Measurements from ENCODE around the gene SUPV3L1.

DNA sequence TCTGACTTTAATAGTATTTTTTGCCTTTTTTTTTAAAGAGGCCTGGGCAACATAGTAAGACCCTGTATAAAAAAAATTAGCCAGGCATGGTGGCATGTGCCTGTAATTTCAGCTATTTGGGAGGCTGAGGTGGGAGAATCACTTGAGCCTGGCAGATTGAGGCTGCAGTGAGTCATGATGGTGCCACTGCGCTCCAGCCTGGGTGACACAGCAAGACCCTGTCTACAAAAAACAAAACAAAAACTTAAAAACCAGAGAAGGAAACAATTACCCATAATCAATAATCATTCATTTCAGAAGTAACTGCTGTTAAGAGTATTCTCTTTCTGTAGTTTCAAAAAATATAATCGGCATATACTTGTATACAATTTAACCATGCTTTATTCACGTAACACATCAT lies 28.1 kb upstream of the SUPV3L1 start:
- TF ChIP-seq, protein P1, sequence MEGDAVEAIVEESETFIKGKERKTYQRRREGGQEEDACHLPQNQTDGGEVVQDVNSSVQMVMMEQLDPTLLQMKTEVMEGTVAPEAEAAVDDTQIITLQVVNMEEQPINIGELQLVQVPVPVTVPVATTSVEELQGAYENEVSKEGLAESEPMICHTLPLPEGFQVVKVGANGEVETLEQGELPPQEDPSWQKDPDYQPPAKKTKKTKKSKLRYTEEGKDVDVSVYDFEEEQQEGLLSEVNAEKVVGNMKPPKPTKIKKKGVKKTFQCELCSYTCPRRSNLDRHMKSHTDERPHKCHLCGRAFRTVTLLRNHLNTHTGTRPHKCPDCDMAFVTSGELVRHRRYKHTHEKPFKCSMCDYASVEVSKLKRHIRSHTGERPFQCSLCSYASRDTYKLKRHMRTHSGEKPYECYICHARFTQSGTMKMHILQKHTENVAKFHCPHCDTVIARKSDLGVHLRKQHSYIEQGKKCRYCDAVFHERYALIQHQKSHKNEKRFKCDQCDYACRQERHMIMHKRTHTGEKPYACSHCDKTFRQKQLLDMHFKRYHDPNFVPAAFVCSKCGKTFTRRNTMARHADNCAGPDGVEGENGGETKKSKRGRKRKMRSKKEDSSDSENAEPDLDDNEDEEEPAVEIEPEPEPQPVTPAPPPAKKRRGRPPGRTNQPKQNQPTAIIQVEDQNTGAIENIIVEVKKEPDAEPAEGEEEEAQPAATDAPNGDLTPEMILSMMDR (IDR thresholded peaks at IDR 0.05) = no peak
- no peak for TF ChIP-seq POLR2A (IDR thresholded peaks at IDR 0.05)

Measured in ovary (tissue), 3 donors.